Endothelial cell of umbilical vein (primary cell): ENCODE data around the gene SPG11. TPM values are rescaled to one million over a fixed set of nuclear protein-coding genes. Genes with fewer than 3 reads are reported as not detected.
A peak's percentile ranks its signal among the peaks of the same experiment; 100 is the strongest.

Experiments used
- BruUV-seq: library from RNA; stranded (reverse); fragments of 400-500 nt; replicated peaks from 2 replicates; lab custom pipeline; 2021; lab: Mats Ljungman, UMichigan
- CTCF ChIA-PET: fragments of 300-600, 350-600 bp; sonication (Branson Sonifier 250); formaldehyde crosslinking; loops from one replicate; lab custom pipeline; 2021; ENCODE audit warnings: antibody characterized with exemption, inconsistent platforms; lab: Charles Lee
- POLR2A ChIA-PET: fragments of 300-600, 350-600 bp; sonication (Branson Sonifier 250); formaldehyde crosslinking; loops from one replicate; lab custom pipeline; 2021; ENCODE audit warnings: antibody characterized with exemption, inconsistent platforms; lab: Charles Lee
- DNase-seq: peaks from one replicate; pipeline ENCODE4 v3.0.0-alpha.2; 2011; ENCODE audit warnings: low read depth, low spot score
- FAIRE-seq: peaks from 2 replicates; lab custom pipeline; 2011; peaks lifted over from hg19 to GRCh38; lab: Jason Lieb, UNC
- H2AFZ ChIP-seq: 2 replicates; pipeline ENCODE4 v1.6.0; 2012; ENCODE audit warnings: low read depth, low read length, control low read depth, inconsistent platforms
- H3K27ac ChIP-seq: 2 replicates; pipeline ENCODE4 v1.5.1; 2011; ENCODE audit warnings: low read depth, mild to moderate bottlenecking, control low read depth, low read length, moderate library complexity; ENCODE audit not compliant: insufficient read depth
- H3K27me3 ChIP-seq, 2 experiments: 2 replicates each; pipeline versions ENCODE4 v1.6.0 to v1.6.1; 2011; ENCODE audit warnings: low read length in 2 of 2, mixed read lengths in 1 of 2; ENCODE audit not compliant: control insufficient read depth in 2 of 2, insufficient read depth in 2 of 2
- H3K36me3 ChIP-seq, 2 experiments: 2 replicates in 1 of 2; 3 replicates in 1 of 2; pipeline ENCODE4 v1.5.1; 2011; ENCODE audit warnings: low read length in 2 of 2, mild to moderate bottlenecking in 1 of 2, moderate library complexity in 1 of 2; ENCODE audit not compliant: control insufficient read depth in 2 of 2, insufficient read depth in 2 of 2; ENCODE audit errors: extremely low read depth in 1 of 2
- H3K4me1 ChIP-seq: 3 replicates; pipeline ENCODE4 v1.5.1; 2011; ENCODE audit warnings: mild to moderate bottlenecking, low read length; ENCODE audit not compliant: control insufficient read depth, insufficient read depth; ENCODE audit errors: extremely low read depth
- H3K4me2 ChIP-seq: 2 replicates; pipeline ENCODE4 v1.6.1; 2011; ENCODE audit warnings: low read length, control low read depth, mixed read lengths; ENCODE audit not compliant: insufficient read depth
- H3K4me3 ChIP-seq, 3 experiments: fragments of 200-600 bp in 1 of 3; sonication (generic), shearing (Covaris generic) in 1 of 3; replicated peaks in 1 of 3; 2 replicates each; pipeline ENCODE4 v1.5.1; 2011 to 2016; ENCODE audit warnings: control low read depth in 3 of 3, low read length in 3 of 3, mild to moderate bottlenecking in 2 of 3, inconsistent platforms in 1 of 3, low read depth in 1 of 3, moderate library complexity in 1 of 3; ENCODE audit not compliant: insufficient read depth in 1 of 3
- H3K79me2 ChIP-seq: 2 replicates; pipeline ENCODE4 v1.6.0; 2012; ENCODE audit warnings: low read length, inconsistent platforms; ENCODE audit not compliant: control insufficient read depth, insufficient read depth
- H3K9ac ChIP-seq: replicated peaks from 2 replicates; pipeline ENCODE3; 2011; ENCODE audit warnings: low read length, control low read depth; ENCODE audit not compliant: insufficient read depth; ENCODE audit errors: extremely low read depth
- H3K9me1 ChIP-seq: replicated peaks from 3 replicates; pipeline ENCODE4 v1.6.0; 2011; ENCODE audit warnings: mild to moderate bottlenecking, low read length; ENCODE audit not compliant: control insufficient read depth, insufficient read depth; ENCODE audit errors: extremely low read depth
- H3K9me3 ChIP-seq: replicated peaks from 2 replicates; pipeline ENCODE4 v1.5.1; 2012; ENCODE audit warnings: low read length, inconsistent platforms; ENCODE audit not compliant: control insufficient read depth, insufficient read depth
- H4K20me1 ChIP-seq: replicated peaks from 2 replicates; pipeline ENCODE3; 2011; ENCODE audit warnings: mild to moderate bottlenecking, low read length; ENCODE audit not compliant: control insufficient read depth, insufficient read depth; ENCODE audit errors: extremely low read depth
- CTCF ChIP-seq, 2 donors: IDR thresholded peaks; 1 replicate in 1 of 2; 2 replicates in 1 of 2; pipeline ENCODE4 v1.5.1; 2011; ENCODE audit warnings: low read length in 2 of 2, mild to moderate bottlenecking in 2 of 2, moderate library complexity in 2 of 2, control low read depth in 1 of 2, inconsistent platforms in 1 of 2, low read depth in 1 of 2; ENCODE audit not compliant: insufficient read depth in 1 of 2; ENCODE audit errors: extremely low read depth in 1 of 2
- EZH2 ChIP-seq: IDR thresholded peaks from 2 replicates; pipeline ENCODE4 v1.6.1; 2012; ENCODE audit warnings: borderline replicate concordance, low read depth, mild to moderate bottlenecking, moderate library complexity, low read length, inconsistent platforms; ENCODE audit not compliant: severe bottlenecking
- FOS ChIP-seq: IDR thresholded peaks from 2 replicates; pipeline ENCODE4 v1.6.1; 2011; ENCODE audit warnings: mild to moderate bottlenecking, low read length, moderate library complexity, borderline replicate concordance; ENCODE audit not compliant: insufficient read depth
- GATA2 ChIP-seq: IDR thresholded peaks from 2 replicates; pipeline ENCODE4 v1.7.0; 2011; ENCODE audit warnings: low read depth, mild to moderate bottlenecking, moderate library complexity, mixed read lengths, low read length; ENCODE audit not compliant: insufficient read length, insufficient read depth
- JUN ChIP-seq: IDR thresholded peaks from 2 replicates; pipeline ENCODE4 v1.6.1; 2011; ENCODE audit warnings: borderline replicate concordance, low read depth; ENCODE audit not compliant: insufficient read length, insufficient read depth
- MAX ChIP-seq: IDR thresholded peaks from 2 replicates; pipeline ENCODE4 v1.6.1; 2011; ENCODE audit not compliant: insufficient read depth, insufficient read length
- MYC ChIP-seq: IDR thresholded peaks from one replicate; pipeline ENCODE4 v1.6.1; 2011; ENCODE audit warnings: mild to moderate bottlenecking, low read depth, low read length
- POLR2A ChIP-seq: IDR thresholded peaks from 2 replicates; pipeline ENCODE4 v1.6.1; 2012; ENCODE audit warnings: low read depth, mild to moderate bottlenecking, control low read depth, low read length
- POLR2AphosphoS5 ChIP-seq: IDR thresholded peaks from 2 replicates; pipeline ENCODE4 v1.6.1; 2012; ENCODE audit warnings: low read depth, mild to moderate bottlenecking, control low read depth, low read length, moderate library complexity; ENCODE audit not compliant: insufficient read depth
- dilution Hi-C: fragments of 300-500 bp; cut with MboI; formaldehyde crosslinking; loops from one replicate; pipeline ENCODE4 v1.15.0; 2019; ENCODE audit warnings: low sequenced_read_pairs; ENCODE audit not compliant: extremely low pct_ligation_motif_present
- intact Hi-C: fragments of 100-400 bp; cut with micrococcal nuclease; formaldehyde crosslinking; loops from one replicate; pipeline ENCODE4 v1.10.0; 2022
- polyA plus RNA-seq, 4 experiments: library from polyadenylated mRNA; depleted of rRNA in 3 of 4; stranded (reverse) in 3 of 4; unstranded in 1 of 4; fragments of >200 nt; gene quantifications; 2 replicates each; pipeline versions ENCODE4 v1.2.1 to v1.2.3, GENCODE V29; 2011 to 2012; ENCODE audit warnings: missing spikeins in 1 of 4
- total RNA-seq: library from RNA; stranded (reverse); gene quantifications from 2 replicates; pipeline ENCODE4 v1.2.3, GENCODE V29; 2021

Gene SPG11
- total and polyA plus RNA-seq, 2 donors (not counting 3 experiments of a cell fraction or from before 2014, with no cell fraction given) = 30.7 to 53.5 TPM

GRCh38 chr15:44711743-44712345 lies 48.4 kb upstream of the SPG11 start:
- DNase-seq (peak; percentile 52), FAIRE-seq (no peak)
- Histone ChIP-seq H3K27ac (peak overlapping the region; percentile 92), H3K4me3 (peak overlapping the region; percentile 67 to 96 (median 79)), H3K9ac (peak overlapping the region; percentile 97), H4K20me1 (peaks cover 5% of the 10 kb centered on the region), H3K79me2 (peaks cover 44% of the 10 kb centered on the region), H3K27me3 (no peaks in the 10 kb centered on the region), H3K36me3 (peaks cover 12 to 15% of the 10 kb centered on the region in 2 experiments), H2AFZ (no peak overlapping the region), H3K9me1 (no peaks in the 10 kb centered on the region), H3K4me2 (peak overlapping the region; percentile 92), H3K4me1 (peaks cover 4% of the 10 kb centered on the region), H3K9me3 (no peaks in the 10 kb centered on the region)
- dilution Hi-C loops (no loop called here), intact Hi-C loops (loop anchor here (1.0 to 10.0 kb wide), 4 partner anchors 14 to 483 kb away; partner anchors contain the start of gene SPG11)
- POLR2A ChIA-PET = interaction anchor here (1.0 to 5.3 kb wide), 7 partner anchors 10 to 49 kb away, joined by 3 to 63 read pairs (median 10); partner anchors contain the start of genes SPG11 and TRIM69
- no TSS peak for BruUV-seq
- CTCF ChIA-PET = interaction anchor here (2.2 to 6.8 kb wide), 4 partner anchors 16 to 133 kb away, joined by 6 to 107 read pairs (median 54); partner anchors contain the start of genes SPG11 and TRIM69
- TF ChIP-seq GATA2 = no peak
- TF ChIP-seq POLR2A = no peak
- no peak for TF ChIP-seq FOS
- TF ChIP-seq EZH2 = no peak
- no peak for TF ChIP-seq MAX
- no peak for TF ChIP-seq MYC
- TF ChIP-seq POLR2AphosphoS5 = no peak
- no peak for TF ChIP-seq CTCF (IDR thresholded peaks at IDR 0.05; ENCODE audit: extremely low read depth in 1 of 2, insufficient read depth in 1 of 2, low read depth in 1 of 2, low read length in 2 of 2)
- TF ChIP-seq JUN = no peak
